T-cell (primary cell): ENCODE results near the gene DDR2. TPM values are rescaled to one million over a fixed set of nuclear protein-coding genes. Genes with fewer than 3 reads are reported as not detected.
"Not testable (repeated sequence)": the region's sequence is repeated elsewhere in the genome, so short reads cannot be mapped to it uniquely, and the experiment has no call there.

Experiments
- ATAC-seq, 4 experiments: fragments of 200-7000 bp in 3 of 4; fragments of 150-1000 bp in 1 of 4; cut with Tn5 transposase; replicated peaks in 1 of 4; 1 replicate in 3 of 4; 2 replicates in 1 of 4; pipeline ENCODE4 v1.10.0; 2021; ENCODE audit warnings: moderate library complexity in 3 of 4, mild to moderate bottlenecking in 2 of 4, moderate number of reproducible peaks in 1 of 4
- CTCF ChIA-PET, 2 donors: fragments of 300-600 bp; sonication (Branson Sonifier 250); formaldehyde crosslinking; loops; one replicate each; lab custom pipeline; 2022; ENCODE audit warnings: antibody characterized with exemption in 2 of 2; lab: Charles Lee
- POLR2A ChIA-PET, 2 donors: fragments of 300-600 bp; sonication (Branson Sonifier 250); formaldehyde crosslinking; loops; one replicate each; lab custom pipeline; 2022; ENCODE audit warnings: antibody characterized with exemption in 2 of 2; lab: Charles Lee
- DNase-seq, 35 experiments: peaks; one replicate each; pipeline versions ENCODE4 v3.0.0 to v3.0.0-alpha.2; 2013 to 2023
- H3K27ac ChIP-seq: one replicate; pipeline ENCODE4 v1.5.1; 2013; ENCODE audit warnings: low read length
- H3K27me3 ChIP-seq, 2 experiments: replicated peaks in 1 of 2; 1 replicate in 1 of 2; 2 replicates in 1 of 2; pipeline versions ENCODE4 v1.6.1 to v1.7.0; 2013; ENCODE audit warnings: low read length in 1 of 2, mixed read lengths in 1 of 2; ENCODE audit not compliant: control insufficient read depth in 2 of 2, insufficient read depth in 2 of 2; ENCODE audit errors: extremely low read depth in 1 of 2
- H3K36me3 ChIP-seq, 2 donors: 1 replicate in 1 of 2; 2 replicates in 1 of 2; pipeline versions ENCODE4 v1.6.1 to v1.7.0; 2013; ENCODE audit warnings: low read length in 1 of 2; ENCODE audit not compliant: control insufficient read depth in 2 of 2, insufficient read depth in 1 of 2; ENCODE audit errors: extremely low read depth in 1 of 2
- H3K4me1 ChIP-seq, 2 experiments: 1 replicate in 1 of 2; 2 replicates in 1 of 2; pipeline versions ENCODE4 v1.6.1 to v1.7.0; 2013; ENCODE audit warnings: low read length in 2 of 2, mixed read lengths in 1 of 2; ENCODE audit not compliant: insufficient read depth in 2 of 2, control insufficient read depth in 1 of 2; ENCODE audit errors: extremely low read depth in 1 of 2
- H3K4me3 ChIP-seq, 2 donors: 1 replicate in 1 of 2; 2 replicates in 1 of 2; pipeline versions ENCODE4 v1.5.1 to v1.7.0; 2013; ENCODE audit warnings: mild to moderate bottlenecking in 2 of 2, low read length in 1 of 2, moderate library complexity in 1 of 2; ENCODE audit not compliant: control insufficient read depth in 1 of 2; ENCODE audit errors: extremely low read depth in 1 of 2
- H3K9me3 ChIP-seq: 2 replicates; pipeline ENCODE4 v1.7.0; 2013
- H3K27ac Mint-ChIP-seq, 2 donors: one replicate each; pipeline ENCODE4 v1.8.0; 2020 to 2021; ENCODE audit warnings: mild to moderate bottlenecking in 2 of 2, mixed read lengths in 2 of 2
- H3K27me3 Mint-ChIP-seq, 2 donors: one replicate each; pipeline ENCODE4 v1.8.0; 2021 to 2022; ENCODE audit warnings: mixed read lengths in 2 of 2
- H3K36me3 Mint-ChIP-seq: one replicate; pipeline ENCODE4 v1.8.0; 2021; ENCODE audit warnings: mixed read lengths
- H3K4me1 Mint-ChIP-seq, 3 donors: one replicate each; pipeline ENCODE4 v1.8.0; 2020 to 2022; ENCODE audit warnings: mixed read lengths in 3 of 3, mild to moderate bottlenecking in 1 of 3
- H3K4me3 Mint-ChIP-seq, 3 donors: one replicate each; pipeline ENCODE4 v1.8.0; 2020 to 2022; ENCODE audit warnings: mild to moderate bottlenecking in 3 of 3, mixed read lengths in 3 of 3, moderate library complexity in 3 of 3
- H3K9me3 Mint-ChIP-seq, 3 donors: one replicate each; pipeline ENCODE4 v1.8.0; 2020 to 2022; ENCODE audit warnings: mixed read lengths in 3 of 3
- WGBS: methylation state at CpG from one replicate; pipeline ENCODE4 v1.1.5; 2013; ENCODE audit warnings: missing lambda C conversion rate; ENCODE audit not compliant: insufficient coverage; 5-methylcytosine and 5-hydroxymethylcytosine counted together
- total RNA-seq, 35 experiments: library from RNA in 6 of 35; stranded (reverse) in 6 of 35; fragments of 120-200 nt in 1 of 35; gene quantifications; one replicate each; pipeline versions ENCODE4 v1.2.1 to v1.2.4 and lab custom pipeline; 2013 to 2026

DDR2 gene
- total RNA-seq, 5 donors from 2014 or later (not counting 1 experiment from before 2014, with no cell fraction given), result 0.28 to 0.67 (median 0.59) TPM

GRCh38 chr1:162790303-162790984 is 158.2 kb downstream of the DDR2 start, which contains the start of gene HSD17B7:
TSS of gene HSD17B7 (plus strand) at chr1:162790702. CDS start at chr1:162790801, 99 bp downstream.
- POLR2A ChIA-PET, H3K4me1 ChIP-seq, H3K36me3 Mint-ChIP-seq, H3K9me3 Mint-ChIP-seq, H3K27me3 ChIP-seq, H3K36me3 ChIP-seq, H3K27me3 Mint-ChIP-seq, H3K9me3 ChIP-seq, CTCF ChIA-PET: not testable (repeated sequence)
- DNase-seq (peak; percentile 52 to 82 (median 70)), ATAC-seq (peak; percentile 97 to 99 (median 99))
- Histone ChIP-seq H3K4me3 (peak within 1 kb of the TSS; percentile 23 to 51), H3K27ac (peak within 1 kb of the TSS; percentile 83)
- Mint-ChIP-seq H3K27ac (peak within 1 kb of the TSS; percentile 90 to 94), H3K4me3 (peak within 1 kb of the TSS; percentile 84 to 93 (median 90)), H3K4me1 (peaks cover 0 to 16% (median 10%) of the 10 kb centered on the region in 3 donors)
- WGBS, result 2% methylated on average over 6 of the region's 49 CpGs

- H3K27me3 ChIP-seq, H3K9me3 Mint-ChIP-seq, H3K36me3 Mint-ChIP-seq, CTCF ChIA-PET, ATAC-seq, H3K36me3 ChIP-seq, H3K9me3 ChIP-seq, POLR2A ChIA-PET, H3K4me1 ChIP-seq, H3K27me3 Mint-ChIP-seq: not testable (repeated sequence)
- H3K4me1 Mint-ChIP-seq, result peaks cover 0 to 18% (median 14%) of the 10 kb centered on the region in 3 donors
- Histone ChIP-seq H3K4me3 (peak overlapping the region; percentile 23 to 51), H3K27ac (peak overlapping the region; percentile 73)
- H3K4me3 Mint-ChIP-seq, result peak overlapping the region; percentile 84 to 93 (median 90)
- peak overlapping the region; percentile 90 to 94 for H3K27ac Mint-ChIP-seq
- peak in 1 of 35 experiments; percentile 26 for DNase-seq
- no CpG with 5 or more reads among the region's 8 CpGs for WGBS
Measured at GRCh38 chr1:162790985-162791357, 158.7 kb downstream of the DDR2 start.

GRCh38 chr1:162794284-162794683 is 162.0 kb downstream of the DDR2 start:
- H3K4me3 ChIP-seq, H3K27ac Mint-ChIP-seq, H3K9me3 ChIP-seq, DNase-seq, H3K27me3 Mint-ChIP-seq, H3K4me1 ChIP-seq, POLR2A ChIA-PET, H3K36me3 ChIP-seq, ATAC-seq, H3K4me3 Mint-ChIP-seq, H3K9me3 Mint-ChIP-seq, H3K27me3 ChIP-seq, CTCF ChIA-PET, H3K27ac ChIP-seq: not testable (repeated sequence)
- Mint-ChIP-seq H3K36me3 (peaks cover 27% of the 10 kb centered on the region), H3K4me1 (peaks cover 0 to 22% (median 15%) of the 10 kb centered on the region in 3 donors)
- WGBS, result no CpG with 5 or more reads among the region's 1 CpG

- POLR2A ChIA-PET, ATAC-seq, H3K4me1 ChIP-seq, H3K9me3 ChIP-seq, H3K27me3 Mint-ChIP-seq, H3K9me3 Mint-ChIP-seq, H3K4me3 Mint-ChIP-seq, H3K27ac ChIP-seq, CTCF ChIA-PET, DNase-seq, H3K27me3 ChIP-seq, H3K4me3 ChIP-seq, H3K27ac Mint-ChIP-seq: not testable (repeated sequence)
- Mint-ChIP-seq H3K4me1 (peaks cover 0 to 18% (median 18%) of the 10 kb centered on the region in 3 donors), H3K36me3 (peaks cover 43% of the 10 kb centered on the region)
- peaks cover 0 to 28% of the 10 kb centered on the region in 2 donors for H3K36me3 ChIP-seq
- WGBS, result 100% methylated on average over 1 of the region's 4 CpGs
Measured at GRCh38 chr1:162796617-162797279, 164.5 kb downstream of the DDR2 start.

- CTCF ChIA-PET, H3K9me3 Mint-ChIP-seq, H3K27me3 Mint-ChIP-seq, H3K4me3 ChIP-seq, H3K4me1 ChIP-seq, H3K27me3 ChIP-seq, ATAC-seq, H3K27ac ChIP-seq, H3K9me3 ChIP-seq, H3K4me3 Mint-ChIP-seq, POLR2A ChIA-PET, H3K27ac Mint-ChIP-seq: not testable (repeated sequence)
- 75% methylated on average over 2 of the region's 6 CpGs for WGBS
- DNase-seq, result peak in 1 of 35 experiments; percentile 9
- peaks cover 0 to 42% of the 10 kb centered on the region in 2 donors for H3K36me3 ChIP-seq
- Mint-ChIP-seq H3K36me3 (peaks cover 62% of the 10 kb centered on the region), H3K4me1 (peaks cover 0 to 11% (median 6%) of the 10 kb centered on the region in 3 donors)
Measured at GRCh38 chr1:162799995-162800830, 167.9 kb downstream of the DDR2 start.

- H3K4me3 ChIP-seq, H3K4me3 Mint-ChIP-seq, H3K9me3 Mint-ChIP-seq, H3K4me1 Mint-ChIP-seq, H3K27me3 Mint-ChIP-seq, H3K9me3 ChIP-seq, H3K4me1 ChIP-seq, H3K27ac Mint-ChIP-seq, H3K27ac ChIP-seq, H3K27me3 ChIP-seq, CTCF ChIA-PET, POLR2A ChIA-PET, ATAC-seq, DNase-seq: not testable (repeated sequence)
- H3K36me3 Mint-ChIP-seq, result peaks cover 74% of the 10 kb centered on the region
- WGBS, result no CpG with 5 or more reads among the region's 2 CpGs
- H3K36me3 ChIP-seq, result peaks cover 0 to 18% of the 10 kb centered on the region in 2 donors
Measured at GRCh38 chr1:162807503-162807902, 175.2 kb downstream of the DDR2 start.
